SK-N-SH (cell line): ENCODE data around the gene GMPR2.

Experiments
- EP300 ChIP-seq, 2 experiments: IDR thresholded peaks; 2 replicates each; pipeline versions ENCODE4 v1.4.0 to v1.6.1; 2012; ENCODE audit warnings: borderline replicate concordance in 1 of 2, low read depth in 1 of 2, low read length in 1 of 2
- FOXJ3 ChIP-seq: sonication (generic); formaldehyde crosslinking; IDR thresholded peaks from 2 replicates; pipeline ENCODE4 v1.5.1; 2020; ENCODE audit warnings: mild to moderate bottlenecking, missing genetic modification reagents
- FOXM1 ChIP-seq: IDR thresholded peaks from 2 replicates; pipeline ENCODE4 v1.4.0; 2012; ENCODE audit warnings: low read depth, mild to moderate bottlenecking
- GABPA ChIP-seq: IDR thresholded peaks from 2 replicates; pipeline ENCODE4 v1.4.0; 2012; ENCODE audit warnings: low read depth, mild to moderate bottlenecking
- MEF2A ChIP-seq: IDR thresholded peaks from 2 replicates; pipeline ENCODE4 v1.4.0; 2012; ENCODE audit warnings: low read depth, borderline replicate concordance
- NFIC ChIP-seq: IDR thresholded peaks from 2 replicates; pipeline ENCODE4 v1.4.0; 2012; ENCODE audit warnings: borderline replicate concordance
- POLR2AphosphoS5 ChIP-seq: IDR thresholded peaks from 2 replicates; pipeline ENCODE4 v1.6.1; 2012; ENCODE audit warnings: low read depth, low read length
- RAD21 ChIP-seq: IDR thresholded peaks from 2 replicates; pipeline ENCODE4 v1.6.1; 2012; ENCODE audit warnings: mild to moderate bottlenecking, low read length
- SMC3 ChIP-seq: IDR thresholded peaks from 2 replicates; pipeline ENCODE4 v1.6.1; 2012; ENCODE audit warnings: low read depth, low read length, improper control_type of control experiment
- TAF1 ChIP-seq: IDR thresholded peaks from 2 replicates; pipeline ENCODE4 v1.6.1; 2012; ENCODE audit warnings: low read depth, mild to moderate bottlenecking, low read length, moderate library complexity, borderline replicate concordance
- TEAD4 ChIP-seq: IDR thresholded peaks from 2 replicates; pipeline ENCODE4 v1.4.0; 2012; ENCODE audit warnings: mild to moderate bottlenecking, borderline replicate concordance; ENCODE audit not compliant: insufficient read depth
- TF ChIP-seq, protein P1 (sequence below): fragments of 200-600 bp; sonication (generic); IDR thresholded peaks from 2 replicates; pipeline ENCODE4 v1.6.1; 2017; ENCODE audit warnings: antibody characterized with exemption, mild to moderate bottlenecking, moderate library complexity
- TF ChIP-seq, protein P2 (sequence below): IDR thresholded peaks from 2 replicates; pipeline ENCODE4; 2012
- TF ChIP-seq, protein P3 (sequence below): IDR thresholded peaks from 2 replicates; pipeline ENCODE4 v1.6.1; 2012; ENCODE audit warnings: mild to moderate bottlenecking, low read depth, low read length, moderate library complexity

DNA sequence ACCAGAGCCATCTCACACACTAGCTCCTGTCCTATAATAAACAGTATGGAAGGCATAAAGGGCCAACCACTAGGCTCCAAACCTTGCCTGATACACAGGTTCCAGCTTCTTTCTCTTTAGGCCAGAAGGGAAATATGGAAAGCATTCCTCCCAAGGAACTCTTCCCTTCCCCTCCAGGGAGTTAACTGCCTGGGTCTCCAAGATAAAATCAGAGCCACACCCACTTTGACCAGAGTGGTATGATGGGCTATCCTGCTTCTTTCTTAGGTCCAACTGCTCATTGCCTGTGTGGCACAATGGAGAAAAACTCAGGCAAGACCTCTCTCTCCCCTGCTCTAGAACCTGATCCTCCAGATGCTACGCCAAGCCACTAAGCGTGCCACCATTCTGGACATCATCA, 25.1 kb upstream of the GMPR2 start:
- TF ChIP-seq TEAD4, result no peak
- TF ChIP-seq, protein P1, sequence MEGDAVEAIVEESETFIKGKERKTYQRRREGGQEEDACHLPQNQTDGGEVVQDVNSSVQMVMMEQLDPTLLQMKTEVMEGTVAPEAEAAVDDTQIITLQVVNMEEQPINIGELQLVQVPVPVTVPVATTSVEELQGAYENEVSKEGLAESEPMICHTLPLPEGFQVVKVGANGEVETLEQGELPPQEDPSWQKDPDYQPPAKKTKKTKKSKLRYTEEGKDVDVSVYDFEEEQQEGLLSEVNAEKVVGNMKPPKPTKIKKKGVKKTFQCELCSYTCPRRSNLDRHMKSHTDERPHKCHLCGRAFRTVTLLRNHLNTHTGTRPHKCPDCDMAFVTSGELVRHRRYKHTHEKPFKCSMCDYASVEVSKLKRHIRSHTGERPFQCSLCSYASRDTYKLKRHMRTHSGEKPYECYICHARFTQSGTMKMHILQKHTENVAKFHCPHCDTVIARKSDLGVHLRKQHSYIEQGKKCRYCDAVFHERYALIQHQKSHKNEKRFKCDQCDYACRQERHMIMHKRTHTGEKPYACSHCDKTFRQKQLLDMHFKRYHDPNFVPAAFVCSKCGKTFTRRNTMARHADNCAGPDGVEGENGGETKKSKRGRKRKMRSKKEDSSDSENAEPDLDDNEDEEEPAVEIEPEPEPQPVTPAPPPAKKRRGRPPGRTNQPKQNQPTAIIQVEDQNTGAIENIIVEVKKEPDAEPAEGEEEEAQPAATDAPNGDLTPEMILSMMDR, result no peak
- TF ChIP-seq, protein P2, sequence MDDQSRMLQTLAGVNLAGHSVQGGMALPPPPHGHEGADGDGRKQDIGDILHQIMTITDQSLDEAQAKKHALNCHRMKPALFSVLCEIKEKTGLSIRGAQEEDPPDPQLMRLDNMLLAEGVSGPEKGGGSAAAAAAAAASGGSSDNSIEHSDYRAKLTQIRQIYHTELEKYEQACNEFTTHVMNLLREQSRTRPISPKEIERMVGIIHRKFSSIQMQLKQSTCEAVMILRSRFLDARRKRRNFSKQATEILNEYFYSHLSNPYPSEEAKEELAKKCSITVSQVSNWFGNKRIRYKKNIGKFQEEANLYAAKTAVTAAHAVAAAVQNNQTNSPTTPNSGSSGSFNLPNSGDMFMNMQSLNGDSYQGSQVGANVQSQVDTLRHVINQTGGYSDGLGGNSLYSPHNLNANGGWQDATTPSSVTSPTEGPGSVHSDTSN, result no peak
- no peak for TF ChIP-seq MEF2A
- no peak for TF ChIP-seq FOXJ3
- no peak for TF ChIP-seq RAD21
- TF ChIP-seq EP300 (IDR thresholded peaks at IDR 0.05; ENCODE audit: borderline replicate concordance in 1 of 2, low read depth in 1 of 2, low read length in 1 of 2), result no peak
- no peak for TF ChIP-seq POLR2AphosphoS5
- no peak for TF ChIP-seq NFIC
- TF ChIP-seq SMC3, result no peak
- no peak for TF ChIP-seq GABPA
- TF ChIP-seq, protein P3, sequence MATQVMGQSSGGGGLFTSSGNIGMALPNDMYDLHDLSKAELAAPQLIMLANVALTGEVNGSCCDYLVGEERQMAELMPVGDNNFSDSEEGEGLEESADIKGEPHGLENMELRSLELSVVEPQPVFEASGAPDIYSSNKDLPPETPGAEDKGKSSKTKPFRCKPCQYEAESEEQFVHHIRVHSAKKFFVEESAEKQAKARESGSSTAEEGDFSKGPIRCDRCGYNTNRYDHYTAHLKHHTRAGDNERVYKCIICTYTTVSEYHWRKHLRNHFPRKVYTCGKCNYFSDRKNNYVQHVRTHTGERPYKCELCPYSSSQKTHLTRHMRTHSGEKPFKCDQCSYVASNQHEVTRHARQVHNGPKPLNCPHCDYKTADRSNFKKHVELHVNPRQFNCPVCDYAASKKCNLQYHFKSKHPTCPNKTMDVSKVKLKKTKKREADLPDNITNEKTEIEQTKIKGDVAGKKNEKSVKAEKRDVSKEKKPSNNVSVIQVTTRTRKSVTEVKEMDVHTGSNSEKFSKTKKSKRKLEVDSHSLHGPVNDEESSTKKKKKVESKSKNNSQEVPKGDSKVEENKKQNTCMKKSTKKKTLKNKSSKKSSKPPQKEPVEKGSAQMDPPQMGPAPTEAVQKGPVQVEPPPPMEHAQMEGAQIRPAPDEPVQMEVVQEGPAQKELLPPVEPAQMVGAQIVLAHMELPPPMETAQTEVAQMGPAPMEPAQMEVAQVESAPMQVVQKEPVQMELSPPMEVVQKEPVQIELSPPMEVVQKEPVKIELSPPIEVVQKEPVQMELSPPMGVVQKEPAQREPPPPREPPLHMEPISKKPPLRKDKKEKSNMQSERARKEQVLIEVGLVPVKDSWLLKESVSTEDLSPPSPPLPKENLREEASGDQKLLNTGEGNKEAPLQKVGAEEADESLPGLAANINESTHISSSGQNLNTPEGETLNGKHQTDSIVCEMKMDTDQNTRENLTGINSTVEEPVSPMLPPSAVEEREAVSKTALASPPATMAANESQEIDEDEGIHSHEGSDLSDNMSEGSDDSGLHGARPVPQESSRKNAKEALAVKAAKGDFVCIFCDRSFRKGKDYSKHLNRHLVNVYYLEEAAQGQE, result no peak
- TF ChIP-seq TAF1, result no peak
- TF ChIP-seq FOXM1, result no peak
